Measurements from ENCODE around the gene FRMD4B. TPM values are rescaled to one million over a fixed set of nuclear protein-coding genes. Genes with fewer than 3 reads are reported as not detected.

Gene FRMD4B
- total and polyA plus RNA-seq, 7 donors: 1.1 to 4.0 (median 2.9) TPM

DNA sequence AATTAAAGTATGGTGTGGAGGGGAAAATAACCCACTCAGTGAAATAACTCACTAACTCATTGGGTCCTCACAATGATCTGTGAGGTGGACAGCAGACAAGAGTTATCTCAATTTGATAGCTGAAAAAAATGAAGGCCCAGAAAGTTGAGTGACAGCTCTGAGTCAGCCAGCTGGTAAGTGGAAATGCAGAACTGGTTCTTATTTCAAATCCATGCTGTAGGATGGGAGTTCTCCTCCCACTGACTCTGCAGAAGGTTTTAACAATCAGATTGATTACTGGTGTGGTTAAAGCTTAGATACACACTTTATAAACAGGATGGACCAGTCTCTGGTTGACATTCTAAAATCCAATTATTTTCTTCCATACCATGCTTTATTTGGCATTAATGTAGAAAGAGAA is 176.5 kb downstream of the FRMD4B start:
- no peaks in the 10 kb centered on the region for H3K27me3 ChIP-seq (ENCODE audit: insufficient read depth in 3 of 3, low read length in 2 of 3)
- H3K36me3 ChIP-seq (ENCODE audit: insufficient read depth in 1 of 2, low read depth in 1 of 2): no peaks in the 10 kb centered on the region
- ATAC-seq (no peak), DNase-seq (no peak)
- H3K4me3 ChIP-seq: no peak overlapping the region
- intact Hi-C loops (cut with DNase I): no loop called here
- TF ChIP-seq, protein P1, sequence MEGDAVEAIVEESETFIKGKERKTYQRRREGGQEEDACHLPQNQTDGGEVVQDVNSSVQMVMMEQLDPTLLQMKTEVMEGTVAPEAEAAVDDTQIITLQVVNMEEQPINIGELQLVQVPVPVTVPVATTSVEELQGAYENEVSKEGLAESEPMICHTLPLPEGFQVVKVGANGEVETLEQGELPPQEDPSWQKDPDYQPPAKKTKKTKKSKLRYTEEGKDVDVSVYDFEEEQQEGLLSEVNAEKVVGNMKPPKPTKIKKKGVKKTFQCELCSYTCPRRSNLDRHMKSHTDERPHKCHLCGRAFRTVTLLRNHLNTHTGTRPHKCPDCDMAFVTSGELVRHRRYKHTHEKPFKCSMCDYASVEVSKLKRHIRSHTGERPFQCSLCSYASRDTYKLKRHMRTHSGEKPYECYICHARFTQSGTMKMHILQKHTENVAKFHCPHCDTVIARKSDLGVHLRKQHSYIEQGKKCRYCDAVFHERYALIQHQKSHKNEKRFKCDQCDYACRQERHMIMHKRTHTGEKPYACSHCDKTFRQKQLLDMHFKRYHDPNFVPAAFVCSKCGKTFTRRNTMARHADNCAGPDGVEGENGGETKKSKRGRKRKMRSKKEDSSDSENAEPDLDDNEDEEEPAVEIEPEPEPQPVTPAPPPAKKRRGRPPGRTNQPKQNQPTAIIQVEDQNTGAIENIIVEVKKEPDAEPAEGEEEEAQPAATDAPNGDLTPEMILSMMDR (IDR thresholded peaks at IDR 0.05): no peak
- no peak overlapping the region for H3K27ac ChIP-seq
- H3K4me1 ChIP-seq: no peaks in the 10 kb centered on the region
- no peaks in the 10 kb centered on the region for H3K9me3 ChIP-seq

DNA sequence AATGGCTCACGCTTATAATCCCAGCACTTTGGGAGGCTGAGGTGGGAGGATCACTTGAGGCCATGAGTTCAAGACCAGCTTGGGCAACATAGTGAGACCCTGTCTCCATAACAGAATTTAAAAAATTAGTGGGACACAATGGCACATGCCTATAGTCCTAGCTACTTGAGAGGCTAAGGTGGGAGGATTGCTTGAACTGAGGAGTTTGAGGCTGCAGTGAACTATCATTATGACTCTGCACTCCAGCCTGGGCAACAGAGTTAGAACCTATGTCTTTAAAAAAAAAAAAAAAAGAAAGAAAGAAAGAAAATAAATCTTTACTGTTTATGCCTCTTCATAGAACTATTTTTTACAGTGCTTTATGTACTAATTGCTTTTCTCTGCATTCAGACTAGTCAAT is 178.9 kb downstream of the FRMD4B start:
- Histone ChIP-seq H3K4me3 (no peak overlapping the region), H3K27me3 (ENCODE audit: insufficient read depth in 3 of 3, low read length in 2 of 3) (no peaks in the 10 kb centered on the region), H3K36me3 (ENCODE audit: insufficient read depth in 1 of 2, low read depth in 1 of 2) (no peaks in the 10 kb centered on the region), H3K9me3 (no peaks in the 10 kb centered on the region), H3K4me1 (no peaks in the 10 kb centered on the region), H3K27ac (no peak overlapping the region)
- intact Hi-C loops (cut with DNase I): no loop called here
- TF ChIP-seq, protein P1 (IDR thresholded peaks at IDR 0.05): no peak
- ATAC-seq (no peak), DNase-seq (no peak)
- WGBS, 3 donors: 97 to 100% (median 98%) methylated on average over 1 of the region's 1 CpG

DNA sequence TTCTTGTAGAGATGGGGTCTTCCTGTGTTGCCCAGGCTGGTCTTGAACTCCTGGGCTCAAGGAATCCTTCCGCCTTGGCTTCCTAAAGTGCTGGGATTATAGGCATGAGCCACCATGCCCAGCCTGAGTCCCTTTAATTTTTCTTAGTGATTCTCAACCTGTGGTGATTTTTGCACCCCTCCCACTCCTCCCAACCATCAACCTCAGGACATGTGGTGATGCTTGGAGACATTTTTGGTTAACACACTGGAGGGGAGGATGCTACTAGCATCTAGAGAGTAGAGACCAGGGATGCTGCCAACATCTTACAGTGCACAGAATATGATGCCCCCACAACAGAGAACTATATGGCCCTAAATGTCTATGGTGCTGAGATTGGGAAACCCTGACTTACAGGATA is 180.5 kb downstream of the FRMD4B start:
- intact Hi-C loops (cut with DNase I): no loop called here
- TF ChIP-seq, protein P1 (IDR thresholded peaks at IDR 0.05): no peak

GRCh38 chr3:69204315-69204957 is 181.5 kb downstream of the FRMD4B start:
- TF ChIP-seq, protein P1 (IDR thresholded peaks at IDR 0.05): no peak
- H3K9me3 ChIP-seq: no peaks in the 10 kb centered on the region
- DNase-seq: no peak
- peak in 3 of 4 donors; percentile 37 to 75 (median 62) for ATAC-seq
- WGBS, 3 donors: 58 to 68% (median 62%) methylated on average over 8 of the region's 8 CpGs
- intact Hi-C loops (cut with DNase I): no loop called here
- H3K4me1 ChIP-seq: no peaks in the 10 kb centered on the region
- no peak overlapping the region for H3K27ac ChIP-seq
- H3K4me3 ChIP-seq: no peak overlapping the region
- H3K36me3 ChIP-seq (ENCODE audit: insufficient read depth in 1 of 2, low read depth in 1 of 2): no peaks in the 10 kb centered on the region
- H3K27me3 ChIP-seq (ENCODE audit: insufficient read depth in 3 of 3, low read length in 2 of 3): no peaks in the 10 kb centered on the region

More for the DNA sequence above, 180.5 kb downstream of the FRMD4B start:
- WGBS, 3 donors: 98 to 100% (median 100%) methylated on average over 1 of the region's 1 CpG
- Histone ChIP-seq H3K36me3 (ENCODE audit: insufficient read depth in 1 of 2, low read depth in 1 of 2) (no peaks in the 10 kb centered on the region), H3K9me3 (no peaks in the 10 kb centered on the region), H3K27ac (no peak overlapping the region), H3K4me1 (no peaks in the 10 kb centered on the region), H3K4me3 (no peak overlapping the region), H3K27me3 (ENCODE audit: insufficient read depth in 3 of 3, low read length in 2 of 3) (no peaks in the 10 kb centered on the region)
- ATAC-seq: no peak
- no peak for DNase-seq
